ENCODE results near the gene TMEM222.

Gene TMEM222

DNA sequence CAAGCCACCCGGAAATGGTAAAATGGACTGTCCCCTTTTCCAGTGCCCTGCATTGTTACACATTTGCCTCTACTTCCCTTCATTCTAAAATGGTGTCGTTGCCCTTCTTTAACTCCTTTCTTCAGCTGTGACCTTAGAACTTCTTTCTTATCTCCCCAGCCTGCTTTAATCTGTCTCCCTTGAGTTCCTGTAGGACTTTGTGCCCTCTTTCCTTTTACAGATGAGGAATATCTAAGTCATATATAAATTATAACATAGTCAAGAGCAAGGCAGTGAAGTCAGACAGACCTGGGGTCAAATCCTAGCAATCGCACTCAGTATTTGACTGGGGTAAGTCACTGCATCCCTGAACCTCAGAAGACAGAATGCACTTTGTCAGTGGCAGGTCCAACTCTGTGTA, 31.4 kb upstream of the TMEM222 start:
- Mint-ChIP-seq H3K27me3 (ENCODE audit: low read depth, poor library complexity) (no peaks in the 10 kb centered on the region), H3K27ac (no peak overlapping the region), H3K4me1 (peaks cover 13% of the 10 kb centered on the region), H3K4me3 (no peak overlapping the region), H3K9me3 (peaks cover 9% of the 10 kb centered on the region), H3K36me3 (ENCODE audit: low read depth) (peaks cover 37% of the 10 kb centered on the region)
- DNase-seq = no peak
- TF ChIP-seq, protein P1, sequence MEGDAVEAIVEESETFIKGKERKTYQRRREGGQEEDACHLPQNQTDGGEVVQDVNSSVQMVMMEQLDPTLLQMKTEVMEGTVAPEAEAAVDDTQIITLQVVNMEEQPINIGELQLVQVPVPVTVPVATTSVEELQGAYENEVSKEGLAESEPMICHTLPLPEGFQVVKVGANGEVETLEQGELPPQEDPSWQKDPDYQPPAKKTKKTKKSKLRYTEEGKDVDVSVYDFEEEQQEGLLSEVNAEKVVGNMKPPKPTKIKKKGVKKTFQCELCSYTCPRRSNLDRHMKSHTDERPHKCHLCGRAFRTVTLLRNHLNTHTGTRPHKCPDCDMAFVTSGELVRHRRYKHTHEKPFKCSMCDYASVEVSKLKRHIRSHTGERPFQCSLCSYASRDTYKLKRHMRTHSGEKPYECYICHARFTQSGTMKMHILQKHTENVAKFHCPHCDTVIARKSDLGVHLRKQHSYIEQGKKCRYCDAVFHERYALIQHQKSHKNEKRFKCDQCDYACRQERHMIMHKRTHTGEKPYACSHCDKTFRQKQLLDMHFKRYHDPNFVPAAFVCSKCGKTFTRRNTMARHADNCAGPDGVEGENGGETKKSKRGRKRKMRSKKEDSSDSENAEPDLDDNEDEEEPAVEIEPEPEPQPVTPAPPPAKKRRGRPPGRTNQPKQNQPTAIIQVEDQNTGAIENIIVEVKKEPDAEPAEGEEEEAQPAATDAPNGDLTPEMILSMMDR (IDR thresholded peaks at IDR 0.05) = no peak

DNA sequence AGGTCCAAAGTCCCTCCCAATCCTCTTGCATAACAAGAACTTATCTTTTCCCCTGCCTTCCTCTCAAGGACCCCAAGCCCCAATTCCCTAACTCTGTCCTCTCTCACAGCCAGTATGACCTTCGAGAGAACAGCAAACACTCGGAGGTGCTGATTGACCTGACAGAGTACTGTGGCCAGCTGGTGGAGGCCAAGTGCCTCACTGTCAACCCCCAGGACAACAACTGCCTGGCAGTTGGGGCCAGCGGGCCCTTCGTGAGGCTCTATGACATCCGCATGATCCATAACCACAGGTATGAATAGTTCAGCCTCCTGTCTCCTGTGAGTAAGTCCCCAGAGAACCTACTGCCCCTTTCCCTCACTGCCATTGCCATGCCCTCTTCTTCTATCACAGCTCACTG, 29.9 kb upstream of the TMEM222 start:
- no peak overlapping the region for H3K4me3 Mint-ChIP-seq
- H3K27ac Mint-ChIP-seq = no peak overlapping the region
- TF ChIP-seq, protein P1 (IDR thresholded peaks at IDR 0.05) = no peak

DNA sequence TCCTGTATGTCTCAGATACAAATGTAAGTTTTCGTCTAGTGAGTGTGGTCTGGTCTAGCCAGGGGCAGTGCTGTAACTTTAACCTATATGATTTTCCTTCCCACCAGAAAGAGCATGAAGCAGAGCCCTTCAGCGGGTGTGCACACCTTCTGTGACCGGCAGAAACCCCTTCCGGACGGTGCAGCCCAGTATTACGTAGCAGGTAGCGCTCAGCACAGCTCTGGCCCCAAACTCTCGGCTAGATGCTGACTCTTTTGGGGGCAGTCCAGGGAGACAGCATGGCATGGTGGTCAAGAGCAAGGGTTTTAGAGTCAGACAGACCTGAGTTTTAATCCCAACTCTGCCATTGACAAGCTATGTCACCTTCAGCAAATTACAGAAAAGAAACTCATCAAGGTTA, 28.0 kb upstream of the TMEM222 start:
- TF ChIP-seq, protein P1 (IDR thresholded peaks at IDR 0.05) = no peak
- Mint-ChIP-seq H3K9me3 (peaks cover 9% of the 10 kb centered on the region), H3K4me3 (no peak overlapping the region), H3K27me3 (ENCODE audit: low read depth, poor library complexity) (no peaks in the 10 kb centered on the region), H3K27ac (peak overlapping the region; percentile 20), H3K36me3 (ENCODE audit: low read depth) (peaks cover 33% of the 10 kb centered on the region), H3K4me1 (peaks cover 23% of the 10 kb centered on the region)
- DNase-seq = no peak

More for the DNA sequence above, 29.9 kb upstream of the TMEM222 start:
- Mint-ChIP-seq H3K36me3 (ENCODE audit: low read depth) (peaks cover 37% of the 10 kb centered on the region), H3K27me3 (ENCODE audit: low read depth, poor library complexity) (no peaks in the 10 kb centered on the region), H3K4me1 (peaks cover 18% of the 10 kb centered on the region), H3K9me3 (peaks cover 9% of the 10 kb centered on the region)
- DNase-seq = no peak

DNA sequence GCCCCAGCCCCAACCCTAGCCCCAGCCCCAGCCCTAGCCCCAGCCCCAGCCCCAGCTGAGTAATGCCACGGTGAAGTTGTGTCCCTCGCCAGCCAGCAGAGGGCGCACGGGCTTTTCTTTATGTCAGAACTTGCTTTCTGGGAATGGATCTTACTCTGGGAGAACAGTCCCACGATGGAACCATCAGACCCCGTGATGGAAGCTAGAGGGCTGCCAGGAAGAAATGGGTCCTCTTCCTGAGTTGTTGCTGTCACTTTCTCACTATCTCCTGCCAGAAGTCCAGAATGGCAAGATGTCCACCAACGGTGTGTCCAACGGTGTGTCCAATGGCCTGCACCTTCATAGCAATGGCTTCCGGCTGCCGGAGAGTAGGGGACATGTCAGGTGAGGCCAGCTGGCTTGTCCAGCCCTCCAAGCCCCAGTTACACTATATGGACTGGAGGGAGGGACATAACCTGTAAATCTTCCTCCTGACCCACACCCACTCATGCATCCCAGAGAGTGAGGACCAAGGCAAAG, 25.1 kb upstream of the TMEM222 start:
- DNase-seq = peak; percentile 87
- Mint-ChIP-seq H3K4me1 (peaks cover 51% of the 10 kb centered on the region), H3K4me3 (no peak overlapping the region), H3K36me3 (ENCODE audit: low read depth) (peaks cover 20% of the 10 kb centered on the region), H3K27ac (no peak overlapping the region), H3K27me3 (ENCODE audit: low read depth, poor library complexity) (no peaks in the 10 kb centered on the region), H3K9me3 (no peaks in the 10 kb centered on the region)
- TF ChIP-seq, protein P1 (IDR thresholded peaks at IDR 0.05) = peak; percentile 44

DNA sequence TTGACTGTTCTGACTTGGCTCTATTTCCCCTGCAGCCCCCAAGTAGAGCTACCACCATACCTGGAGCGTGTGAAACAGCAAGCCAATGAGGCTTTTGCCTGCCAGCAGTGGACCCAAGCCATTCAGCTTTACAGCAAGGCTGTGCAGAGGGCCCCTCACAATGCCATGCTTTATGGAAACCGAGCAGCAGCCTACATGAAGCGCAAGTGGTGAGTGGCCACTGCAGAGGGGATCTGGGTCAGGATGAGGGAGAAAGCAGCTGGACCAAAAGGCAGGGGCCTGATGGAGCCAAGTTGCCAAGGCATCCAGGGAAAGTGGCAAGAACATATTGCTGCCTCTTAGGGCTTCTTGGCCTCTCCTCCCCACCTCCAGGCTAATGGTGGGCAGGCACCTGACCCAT, 24.1 kb upstream of the TMEM222 start:
- Mint-ChIP-seq H3K4me3 (no peak overlapping the region), H3K27me3 (ENCODE audit: low read depth, poor library complexity) (no peaks in the 10 kb centered on the region), H3K4me1 (peaks cover 51% of the 10 kb centered on the region), H3K27ac (no peak overlapping the region), H3K9me3 (no peaks in the 10 kb centered on the region), H3K36me3 (ENCODE audit: low read depth) (peaks cover 19% of the 10 kb centered on the region)
- DNase-seq = no peak
- TF ChIP-seq, protein P1 (IDR thresholded peaks at IDR 0.05) = no peak

DNA sequence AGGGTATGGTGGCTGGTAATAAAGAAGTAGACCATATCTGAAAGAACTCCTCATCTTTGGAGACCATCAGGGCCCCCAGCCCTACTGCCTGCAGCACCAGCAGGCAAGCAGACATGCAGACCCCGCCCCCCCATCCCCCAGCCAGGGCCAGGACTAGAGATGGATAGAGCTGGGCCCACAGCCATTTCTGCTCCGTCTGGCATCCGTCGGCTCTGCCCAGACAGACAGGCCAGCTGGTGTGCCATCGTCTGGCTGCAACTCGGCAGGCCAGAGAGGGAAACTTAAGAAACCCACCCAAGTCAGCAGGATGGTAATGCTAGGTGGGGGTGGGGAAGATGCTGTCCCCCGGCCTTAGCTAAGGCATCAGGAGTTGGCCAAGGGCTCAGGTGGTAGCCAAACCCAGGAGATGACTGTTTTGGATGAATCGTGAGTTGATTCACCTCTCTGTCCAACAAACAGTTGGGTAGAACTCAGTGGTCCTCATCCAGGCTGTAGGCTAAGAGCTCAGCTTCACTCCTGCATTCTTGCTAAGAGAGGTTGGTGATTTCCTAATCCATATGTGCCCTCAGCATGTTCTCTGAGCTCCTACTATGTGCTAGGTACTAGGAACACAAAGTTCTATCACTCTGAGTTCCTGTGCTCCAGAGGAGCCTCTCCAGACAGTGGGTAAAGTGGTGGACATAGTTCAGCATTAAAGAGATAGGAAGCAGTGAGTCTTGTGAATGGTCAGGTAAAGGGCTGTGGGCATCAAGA, 23.2 kb upstream of the TMEM222 start:
- Mint-ChIP-seq H3K4me1 (peaks cover 51% of the 10 kb centered on the region), H3K4me3 (no peak overlapping the region)

More for the DNA sequence above, 23.2 kb upstream of the TMEM222 start:
- TF ChIP-seq, protein P1 (IDR thresholded peaks at IDR 0.05) = no peak
- Mint-ChIP-seq H3K27me3 (ENCODE audit: low read depth, poor library complexity) (no peaks in the 10 kb centered on the region), H3K9me3 (no peaks in the 10 kb centered on the region), H3K36me3 (ENCODE audit: low read depth) (peaks cover 18% of the 10 kb centered on the region), H3K27ac (peak overlapping the region; percentile 95)
- no peak for DNase-seq

Data from nephron progenitor cell (in vitro differentiated cells).